A549 (cell line): ENCODE measurements around the gene MARK3. TPM values are rescaled to one million over a fixed set of nuclear protein-coding genes. Genes with fewer than 3 reads are reported as not detected.
A peak's percentile ranks its signal among the peaks of the same experiment; 100 is the strongest.

ENCODE experiments used
- ATAC-seq, 2 experiments: fragments of 200-7000 bp in 1 of 2; fragments of >200 bp in 1 of 2; cut with Nextera tagmentation in 1 of 2; cut with Tn5 transposase in 1 of 2; 3 replicates each; pipeline versions ENCODE4 v1.8.0 to v1.9.1; 2018 to 2020; ENCODE audit warnings: mild to moderate bottlenecking in 1 of 2, moderate library complexity in 1 of 2
- CTCF ChIA-PET: fragments of 300-600 bp; sonication (Branson Sonifier 250); formaldehyde crosslinking; extraction: SDS; loops from one replicate; lab custom pipeline; 2021; ENCODE audit warnings: antibody characterized with exemption, inconsistent platforms; lab: Yijun Ruan, JAX
- POLR2A ChIA-PET: fragments of 350-600 bp; formaldehyde crosslinking; extraction: SDS; loops from one replicate; lab custom pipeline; 2021; ENCODE audit warnings: antibody characterized with exemption, inconsistent platforms; lab: Yijun Ruan, JAX
- DNase-seq, 2 experiments: peaks; one replicate each; pipeline versions ENCODE4 v3.0.0 to v3.0.0-alpha.2; 2011 to 2016; ENCODE audit warnings: low read depth in 1 of 2, low spot score in 1 of 2
- FAIRE-seq: peaks from 2 replicates; lab custom pipeline; 2011; peaks lifted over from hg19 to GRCh38; lab: Jason Lieb, UNC
- H3K27ac ChIP-seq, 2 experiments: fragments of >200 bp; sonication (Bioruptor Twin); formaldehyde crosslinking; 3 replicates each; pipeline ENCODE4 v1.5.1; 2016 to 2017
- H3K4me1 ChIP-seq: fragments of >200 bp; sonication (Bioruptor Twin); formaldehyde crosslinking; 3 replicates; pipeline ENCODE4 v1.6.1; 2016
- H3K4me2 ChIP-seq: fragments of >200 bp; sonication (Bioruptor Twin); formaldehyde crosslinking; 3 replicates; pipeline ENCODE4 v1.6.1; 2016
- H3K4me3 ChIP-seq: fragments of >200 bp; sonication (Bioruptor Twin); formaldehyde crosslinking; 3 replicates; pipeline ENCODE4 v1.5.1; 2016
- H3K9me3 ChIP-seq: fragments of >200 bp; sonication (Bioruptor Twin); formaldehyde crosslinking; 3 replicates; pipeline ENCODE4 v1.6.1; 2016
- BHLHE40 ChIP-seq: IDR thresholded peaks from 2 replicates; pipeline ENCODE4 v1.6.1; 2012; ENCODE audit warnings: low read depth, low read length, inconsistent platforms
- E2F6 ChIP-seq: IDR thresholded peaks from 2 replicates; pipeline ENCODE4 v1.6.1; 2012; ENCODE audit warnings: low read depth, borderline replicate concordance
- EHMT2 ChIP-seq: fragments of 200-600 bp; sonication (generic); IDR thresholded peaks from 2 replicates; pipeline ENCODE4 v1.6.1; 2016; ENCODE audit warnings: antibody characterized with exemption, low read depth, mild to moderate bottlenecking, moderate library complexity
- ELK1 ChIP-seq: fragments of 150-350 bp; IDR thresholded peaks from 2 replicates; pipeline ENCODE4 v1.6.1; 2014; ENCODE audit warnings: low read depth, mild to moderate bottlenecking, low read length
- ESRRA ChIP-seq: fragments of 150-350 bp; IDR thresholded peaks from 2 replicates; pipeline ENCODE4 v1.6.1; 2014; ENCODE audit warnings: mild to moderate bottlenecking, low read length, borderline replicate concordance
- FOSB ChIP-seq: fragments of 250-450 bp; sonication (Bioruptor Pico); IDR thresholded peaks from 2 replicates; pipeline ENCODE4 v1.5.0; 2020; ENCODE audit warnings: mild to moderate bottlenecking, moderate library complexity
- FOXS1 ChIP-seq: fragments of 250-450 bp; sonication (Bioruptor Pico); IDR thresholded peaks from 2 replicates; pipeline ENCODE4 v1.5.0; 2020; ENCODE audit warnings: mild to moderate bottlenecking, moderate library complexity
- GATA3 ChIP-seq: IDR thresholded peaks from 2 replicates; pipeline ENCODE4 v1.6.1; 2012; ENCODE audit warnings: borderline replicate concordance
- HDAC2 ChIP-seq: fragments of 200-600 bp; sonication (generic); IDR thresholded peaks from 2 replicates; pipeline ENCODE4 v1.6.1; 2016
- HES2 ChIP-seq: fragments of >200 bp; sonication (Bioruptor Twin); formaldehyde crosslinking; IDR thresholded peaks from 2 replicates; pipeline ENCODE4 v1.6.1; 2016
- HMGXB4 ChIP-seq: fragments of 250-450 bp; sonication (Bioruptor Pico); IDR thresholded peaks from 2 replicates; pipeline ENCODE4 v1.5.0; 2021; ENCODE audit warnings: mild to moderate bottlenecking, moderate library complexity, borderline replicate concordance
- HOXA7 ChIP-seq: fragments of 250-450 bp; sonication (Bioruptor Pico); IDR thresholded peaks from 2 replicates; pipeline ENCODE4 v1.5.0; 2020; ENCODE audit warnings: mild to moderate bottlenecking, moderate library complexity
- HOXB5 ChIP-seq: fragments of 250-450 bp; sonication (Bioruptor Pico); IDR thresholded peaks from 2 replicates; pipeline ENCODE4 v1.5.0; 2020; ENCODE audit warnings: mild to moderate bottlenecking, moderate library complexity
- JUN ChIP-seq, 2 experiments: fragments of >200 bp; sonication (Bioruptor Twin); formaldehyde crosslinking; IDR thresholded peaks; 2 replicates in 1 of 2; 3 replicates in 1 of 2; pipeline ENCODE4 v1.6.1; 2016 to 2017
- MAFK ChIP-seq: fragments of 450-650 bp; IDR thresholded peaks from 2 replicates; pipeline ENCODE4 v1.6.1; 2014; ENCODE audit not compliant: partially characterized antibody
- MAX ChIP-seq: IDR thresholded peaks from 2 replicates; pipeline ENCODE4 v1.6.1; 2012
- MYC ChIP-seq: IDR thresholded peaks from 2 replicates; pipeline ENCODE4 v1.6.1; 2012; ENCODE audit warnings: mild to moderate bottlenecking, inconsistent platforms, low read length, improper control_type of control experiment, borderline replicate concordance
- NFE2L2 ChIP-seq: fragments of 150-350 bp; conservative IDR thresholded peaks from 2 replicates; pipeline ENCODE4 v1.6.1; 2014; ENCODE audit warnings: low read length
- PBX3 ChIP-seq: IDR thresholded peaks from 2 replicates; pipeline ENCODE4 v1.6.1; 2012
- RARB ChIP-seq: fragments of 250-450 bp; sonication (Bioruptor Pico); IDR thresholded peaks from 2 replicates; pipeline ENCODE4 v1.8.0; 2021; ENCODE audit warnings: mild to moderate bottlenecking, moderate library complexity
- RCOR1 ChIP-seq: fragments of 150-350 bp; IDR thresholded peaks from 2 replicates; pipeline ENCODE4 v1.6.1; 2014; ENCODE audit warnings: antibody characterized with exemption, low read length, low read depth
- RFX5 ChIP-seq: fragments of 450-650 bp; IDR thresholded peaks from 2 replicates; pipeline ENCODE4 v1.7.1; 2014; ENCODE audit warnings: antibody characterized with exemption, mild to moderate bottlenecking, moderate library complexity
- RNF2 ChIP-seq: fragments of 200-600 bp; sonication (generic); IDR thresholded peaks from 2 replicates; pipeline ENCODE4 v1.6.1; 2016; ENCODE audit warnings: low read depth, mild to moderate bottlenecking, antibody characterized with exemption, moderate library complexity, borderline replicate concordance
- SMC3 ChIP-seq: fragments of >200 bp; sonication (Bioruptor Twin); formaldehyde crosslinking; IDR thresholded peaks from 3 replicates; pipeline ENCODE4 v1.6.1; 2018; ENCODE audit warnings: inconsistent platforms
- ZC3H11A ChIP-seq: fragments of 450-650 bp; IDR thresholded peaks from 2 replicates; pipeline ENCODE4 v1.6.1; 2014; ENCODE audit warnings: antibody characterized with exemption, mild to moderate bottlenecking
- ZFP36 ChIP-seq: fragments of 450-650 bp; IDR thresholded peaks from 2 replicates; pipeline ENCODE4 v1.6.1; 2014; ENCODE audit warnings: borderline replicate concordance; ENCODE audit not compliant: partially characterized antibody
- WGBS: methylation state at CpG from one replicate; pipeline ENCODE4 v1.1.6; 2017; ENCODE audit errors: missing lambda C conversion rate; 5-methylcytosine and 5-hydroxymethylcytosine counted together
- polyA plus RNA-seq, 4 experiments: library from polyadenylated mRNA; depleted of rRNA in 3 of 4; stranded (reverse); fragments of >200 nt; fragmentation: RNase III in 1 of 4; extraction: RNeasy Plus Mini Kit Qiagen cat#74134 plus additional on column Dnase treatment in 1 of 4; gene quantifications; 2 replicates in 3 of 4; 3 replicates in 1 of 4; pipeline ENCODE4 v1.2.3, GENCODE V29; 2011 to 2017

MARK3 gene
- polyA plus RNA-seq, 2 of the 4 experiments (the other 2 are of a cell fraction), result 59.7 to 97.6 TPM

GRCh38 chr14:103386713-103387329, 1.6 kb downstream of the MARK3 start (continued):
- TF ChIP-seq HOXA7 (no peak), EHMT2 (no peak), MAFK (no peak), ZFP36 (no peak), NFE2L2 (no peak), RCOR1 (no peak)

- Histone ChIP-seq H3K4me3 (no peak overlapping the region), H3K4me2 (peak overlapping the region; percentile 99; the same call in 1 of the 3 replicates)
- no peak for FAIRE-seq
These were observed 3.4 kb downstream of the MARK3 start for GRCh38 chr14:103388664-103389063.

GRCh38 chr14:103390605-103391004, 5.4 kb downstream of the MARK3 start:
- Histone ChIP-seq H3K4me3 (no peak overlapping the region), H3K27ac (no peak overlapping the region), H3K9me3 (no peaks in the 10 kb centered on the region), H3K4me2 (no peak overlapping the region), H3K4me1 (peaks cover 46% of the 10 kb centered on the region)
- no peak for FAIRE-seq
- ChIA-PET CTCF (interaction anchor here (0.6 to 5.7 kb wide), 42 partner anchors 9 to 608 kb away, joined by 3 to 94 read pairs (median 5); partner anchors contain the start of genes CKB and MARK3), POLR2A (interaction anchor here (1.7 kb wide), 1 partner anchor 56 kb away, joined by 9 read pairs; the partner anchor contains the start of gene EIF5)
- TF ChIP-seq ZC3H11A, result no peak
- TF ChIP-seq FOSB (CRISPR knock-in tag), result no peak
- no peak for TF ChIP-seq RFX5
- no peak for TF ChIP-seq HOXB5 (CRISPR knock-in tag)
- TF ChIP-seq ELK1, result no peak
- no peak for TF ChIP-seq HES2
- no peak for TF ChIP-seq PBX3
- no peak for TF ChIP-seq FOXS1 (CRISPR knock-in tag)
- TF ChIP-seq E2F6, result no peak
- no peak for TF ChIP-seq EHMT2
- no peak for TF ChIP-seq ESRRA
- TF ChIP-seq BHLHE40, result no peak
- TF ChIP-seq MAX, result no peak
- no peak for TF ChIP-seq RNF2
- TF ChIP-seq RARB, result no peak
- no peak for TF ChIP-seq HDAC2
- no peak for TF ChIP-seq MYC
- TF ChIP-seq SMC3, result no peak
- TF ChIP-seq JUN (IDR thresholded peaks at IDR 0.05), result no peak
- TF ChIP-seq HMGXB4 (CRISPR knock-in tag), result no peak
- 86% methylated on average over 4 of the region's 4 CpGs for WGBS
- DNase-seq, result no peak
- no peak for ATAC-seq

More at GRCh38 chr14:103388664-103389063, 3.4 kb downstream of the MARK3 start:
- H3K27ac ChIP-seq, result no peak overlapping the region
- no peak for ATAC-seq
- peaks cover 33% of the 10 kb centered on the region for H3K4me1 ChIP-seq
- H3K9me3 ChIP-seq, result no peaks in the 10 kb centered on the region
- TF ChIP-seq MAFK (peak; percentile 91), GATA3 (no peak)
- CTCF ChIA-PET, result interaction anchor here (1.1 to 3.6 kb wide), 6 partner anchors 8 to 284 kb away, joined by 3 to 24 read pairs (median 3); no protein-coding TSS in a partner anchor
- DNase-seq, result no peak
- POLR2A ChIA-PET, result no interaction called here
- 95% methylated on average over 1 of the region's 1 CpG for WGBS
